GM21737 (cell line): ENCODE measurements around the gene SSB.
"Not testable (repeated sequence)": the region's sequence is repeated elsewhere in the genome, so short reads cannot be mapped to it uniquely, and the experiment has no call there.

Experiments used
- ATAC-seq: cut with Tn5 transposase; IDR thresholded peaks from one replicate; pipeline ENCODE4 v1.9.1; 2021; ENCODE audit warnings: mild to moderate bottlenecking, moderate library complexity; ENCODE audit not compliant: unreplicated experiment

The SSB gene

DNA sequence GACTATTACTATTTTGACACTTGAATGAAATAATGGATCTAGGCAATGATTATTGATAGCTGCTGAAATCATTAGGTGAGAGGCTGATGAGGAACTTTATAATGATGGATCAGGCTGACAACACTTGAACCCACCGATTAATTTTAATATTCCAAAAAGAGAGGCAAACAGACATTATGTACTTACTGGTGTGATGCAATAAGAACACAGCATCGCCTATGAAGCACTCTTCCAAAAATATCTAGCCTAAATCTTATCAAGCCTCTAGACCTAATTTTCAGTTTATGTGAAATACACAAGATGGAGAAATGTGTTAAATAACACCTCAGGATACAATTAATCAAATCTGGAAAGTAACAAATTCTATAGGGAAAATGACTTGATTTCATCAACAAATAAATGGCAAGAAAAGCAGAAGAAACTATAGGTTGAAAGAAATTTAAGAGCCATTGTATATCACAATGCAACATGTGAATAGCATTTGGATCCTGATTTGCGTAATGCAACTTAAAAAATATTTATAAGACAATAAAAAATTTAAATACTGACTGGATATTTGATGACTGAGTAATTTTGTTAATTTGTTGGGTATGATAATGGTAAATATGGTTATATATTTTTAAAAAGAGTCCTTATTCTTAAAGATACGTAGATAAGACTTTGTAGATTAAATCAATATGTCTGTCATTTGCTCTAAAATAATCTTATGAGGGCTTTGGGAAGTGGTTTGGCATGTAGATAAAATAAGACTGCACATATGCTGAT is 17.2 kb upstream of the SSB start:
- ATAC-seq, result no peak

- no peak for ATAC-seq
Measured at GRCh38 chr2:169782513-169782912, 16.2 kb upstream of the SSB start.

GRCh38 chr2:169790581-169790980 is 8.1 kb upstream of the SSB start:
- no peak for ATAC-seq

DNA sequence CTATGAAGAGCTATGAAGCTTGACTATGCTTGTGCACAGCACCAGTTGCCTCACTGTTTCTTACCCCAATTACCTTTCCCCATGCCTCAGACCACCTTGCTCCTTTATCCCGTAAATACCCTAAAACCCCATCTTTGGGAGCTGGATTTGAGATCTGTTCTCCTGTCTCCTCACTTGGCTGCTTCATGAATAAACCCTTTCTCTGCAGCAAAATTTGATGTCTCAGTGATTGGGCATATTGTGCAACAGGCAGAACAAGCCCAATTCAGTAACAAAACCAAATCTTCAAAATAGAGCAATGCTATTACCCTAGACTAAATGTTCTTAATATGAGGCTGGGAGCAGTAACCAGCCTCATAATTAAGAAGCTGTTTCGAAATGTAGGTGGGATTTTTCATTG is 3.5 kb upstream of the SSB start:
- no peak for ATAC-seq

DNA sequence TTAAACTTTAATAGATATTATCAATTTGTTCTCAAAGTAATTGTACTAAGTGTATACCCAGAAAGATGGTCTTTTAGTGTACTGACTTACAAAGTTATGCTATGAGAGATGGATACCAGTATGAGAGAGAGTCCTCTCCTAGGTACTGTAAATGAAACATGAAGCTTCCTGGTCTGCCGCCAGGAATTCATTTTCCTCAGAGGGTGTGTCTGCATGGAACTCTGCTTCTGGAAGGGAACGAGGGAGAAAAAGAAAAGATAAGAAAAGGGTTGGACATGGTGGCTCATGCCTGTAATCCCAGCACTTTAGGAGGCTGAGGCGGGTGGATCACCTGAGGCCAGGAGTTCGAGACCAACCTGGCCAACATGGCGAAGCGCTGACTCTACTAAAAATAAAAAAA is 2.2 kb upstream of the SSB start:
- ATAC-seq, result no peak

DNA sequence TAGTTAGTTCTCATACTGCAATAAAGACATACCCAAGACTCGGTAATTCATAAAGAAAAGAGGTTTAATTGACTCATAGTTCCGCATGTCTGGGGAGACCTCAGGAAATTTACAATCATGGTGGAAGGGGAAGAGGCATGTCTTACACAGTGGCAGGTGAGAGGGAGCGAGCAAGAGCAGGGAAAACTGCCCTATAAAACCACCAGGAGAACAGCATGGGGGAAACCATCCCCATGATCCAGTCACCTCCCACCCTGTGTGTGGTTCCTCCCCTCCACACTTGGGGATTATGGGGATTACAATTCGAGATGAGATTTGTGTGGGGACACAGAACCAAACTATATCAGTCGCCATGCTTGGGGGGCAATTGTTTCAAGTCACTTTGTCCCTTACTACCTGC is 1.1 kb upstream of the SSB start:
- ATAC-seq, result no peak

DNA sequence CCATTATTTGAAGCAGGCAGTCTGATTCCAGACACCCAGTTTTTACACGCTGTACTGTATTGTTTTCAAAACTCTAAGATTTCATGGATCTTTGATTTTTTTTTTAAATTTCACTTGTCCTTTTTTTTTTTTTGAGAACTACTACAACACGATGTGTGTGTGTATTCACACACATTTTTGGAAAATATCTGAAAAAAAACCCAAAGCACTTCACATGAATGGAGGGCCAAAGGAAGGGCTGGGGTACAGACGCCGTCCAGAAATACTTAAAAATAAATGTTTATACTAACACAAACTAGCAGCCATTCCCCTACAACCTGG is 314 bp upstream of the SSB start:
- ATAC-seq, result no peak

DNA sequence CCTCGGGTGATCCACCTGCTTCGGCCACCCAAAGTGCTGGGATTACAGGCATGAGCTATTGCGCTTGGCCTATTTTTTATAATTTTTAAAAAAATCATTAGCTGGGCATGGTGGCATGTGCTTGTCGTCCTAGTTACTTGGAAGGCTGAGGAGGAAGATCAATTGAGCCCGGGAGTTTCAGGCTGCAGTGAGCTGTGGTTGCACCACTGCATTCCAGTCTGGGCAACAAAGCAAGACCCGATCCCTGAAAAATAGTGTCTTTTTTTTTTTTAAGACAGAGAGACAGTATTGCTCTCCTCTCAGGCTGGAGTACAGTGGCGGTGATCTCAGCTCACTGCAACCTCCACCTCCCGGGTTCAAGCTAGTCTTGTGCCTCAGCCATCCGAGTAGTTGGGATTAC is 4.8 kb downstream of the SSB start:
- ATAC-seq, result no peak

- ATAC-seq, result no peak
Measured at GRCh38 chr2:169806586-169806985, 7.9 kb downstream of the SSB start.

DNA sequence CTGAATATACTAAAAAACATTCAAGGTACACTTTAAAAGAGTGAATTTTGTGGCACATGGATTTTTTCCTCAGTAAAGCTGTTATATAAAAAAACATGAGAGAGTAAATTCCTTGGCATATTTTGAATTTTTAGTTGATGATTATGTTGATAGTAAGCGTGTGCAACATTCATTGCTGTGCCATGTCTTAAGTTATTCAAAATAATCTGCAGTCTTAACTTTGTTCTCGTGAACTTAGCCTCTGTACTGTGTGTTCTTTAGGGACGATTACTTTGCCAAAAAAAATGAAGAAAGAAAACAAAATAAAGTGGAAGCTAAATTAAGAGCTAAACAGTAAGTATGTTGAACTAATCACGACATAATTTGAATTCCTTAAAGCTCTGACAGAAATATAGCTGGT is 9.6 kb downstream of the SSB start:
- no peak for ATAC-seq

GRCh38 chr2:169815849-169816248 is 17.2 kb downstream of the SSB start:
- ATAC-seq, result no peak

DNA sequence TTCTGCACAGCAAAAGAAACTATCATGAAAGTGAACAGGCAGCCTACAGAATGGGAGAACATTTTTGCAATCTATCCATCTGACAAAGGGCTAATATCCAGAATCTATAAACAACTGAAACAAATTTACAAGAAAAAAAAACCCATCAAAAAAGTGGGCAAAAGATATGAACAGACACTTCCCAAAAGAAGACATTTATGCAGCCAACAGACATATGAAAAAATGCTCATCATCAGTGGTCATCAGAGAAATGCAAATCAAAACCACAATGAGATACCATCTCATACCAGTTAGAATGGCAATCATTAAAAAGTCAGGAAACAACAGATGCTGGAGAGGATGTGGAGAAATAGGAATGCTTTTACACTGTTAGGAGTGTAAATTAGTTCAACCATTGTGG is 18.3 kb downstream of the SSB start:
- ATAC-seq, result not testable (repeated sequence)

DNA sequence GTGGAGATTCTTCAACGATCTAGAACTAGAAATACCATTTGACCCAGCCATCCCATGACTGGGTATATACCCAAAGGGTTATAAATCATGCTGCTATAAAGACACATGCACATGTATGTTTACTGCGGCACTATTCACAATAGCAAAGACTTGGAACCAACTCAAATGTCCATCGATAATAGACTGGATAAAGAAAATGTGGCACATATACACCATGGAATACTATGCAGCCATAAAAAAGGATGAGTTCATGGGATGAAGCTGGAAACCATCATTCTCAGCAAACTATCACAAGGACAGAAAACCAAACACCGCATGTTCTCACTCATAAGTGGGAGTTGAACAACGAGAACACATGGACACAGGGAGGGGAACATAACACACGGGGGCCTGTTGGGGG is 18.7 kb downstream of the SSB start:
- ATAC-seq, result not testable (repeated sequence)

DNA sequence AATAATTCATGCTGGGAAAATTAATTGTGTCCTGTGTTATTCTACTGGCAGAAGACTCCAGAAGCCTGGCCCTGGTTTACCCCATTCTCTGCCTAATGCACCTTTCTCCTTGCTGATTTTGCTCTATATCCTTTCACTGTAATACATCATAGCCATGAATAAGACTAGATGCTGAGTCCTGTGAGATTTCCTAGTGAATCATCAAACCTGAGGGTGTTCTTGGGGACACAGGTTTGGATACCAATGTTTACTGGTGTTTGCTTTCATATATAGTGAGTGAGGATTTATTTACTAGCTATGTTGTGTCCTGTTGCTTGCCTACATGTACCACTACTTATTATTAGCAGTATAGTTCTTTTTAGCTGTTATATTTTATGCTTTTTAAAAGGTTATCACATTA is 19.6 kb downstream of the SSB start:
- ATAC-seq, result no peak

GRCh38 chr2:169819106-169819505 is 20.4 kb downstream of the SSB start:
- no peak for ATAC-seq

DNA sequence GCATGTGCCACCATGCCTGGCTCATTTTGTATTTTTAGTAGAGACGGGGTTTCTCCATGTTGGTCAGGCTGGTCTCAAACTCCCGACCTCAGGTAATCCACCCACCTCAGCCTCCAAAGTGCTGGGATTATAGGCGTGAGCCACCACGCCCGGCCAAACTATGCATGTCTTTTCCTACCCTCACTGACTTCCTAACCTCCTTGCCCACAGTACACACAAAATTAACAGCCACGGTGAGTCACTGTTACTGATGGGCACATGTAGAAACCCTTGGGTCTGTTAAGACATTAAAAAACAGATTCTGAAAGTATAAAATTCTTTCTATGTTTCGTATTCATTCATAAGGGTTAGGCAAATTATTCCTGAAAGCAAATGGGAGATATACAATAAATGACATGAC is 21.4 kb downstream of the SSB start:
- not testable (repeated sequence) for ATAC-seq

DNA sequence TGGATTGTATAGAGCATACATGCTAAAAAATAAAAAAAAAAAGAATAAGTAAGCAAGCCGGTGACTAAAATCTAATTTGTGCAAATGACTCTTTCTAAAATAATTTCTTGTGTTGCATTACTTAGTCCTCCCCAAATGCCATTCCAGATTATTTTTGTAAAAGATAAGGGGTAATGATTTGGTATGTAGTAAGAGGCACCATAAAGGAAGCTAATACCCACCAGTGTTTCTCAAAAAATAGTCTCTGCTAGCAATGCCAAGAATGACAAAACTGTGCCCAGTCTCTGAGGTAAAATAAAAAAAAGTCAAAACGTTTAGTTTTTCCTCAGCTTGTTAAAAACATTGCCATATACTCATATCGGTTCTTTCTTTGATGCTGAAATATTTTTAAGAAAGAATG is 23.4 kb downstream of the SSB start:
- ATAC-seq, result no peak

DNA sequence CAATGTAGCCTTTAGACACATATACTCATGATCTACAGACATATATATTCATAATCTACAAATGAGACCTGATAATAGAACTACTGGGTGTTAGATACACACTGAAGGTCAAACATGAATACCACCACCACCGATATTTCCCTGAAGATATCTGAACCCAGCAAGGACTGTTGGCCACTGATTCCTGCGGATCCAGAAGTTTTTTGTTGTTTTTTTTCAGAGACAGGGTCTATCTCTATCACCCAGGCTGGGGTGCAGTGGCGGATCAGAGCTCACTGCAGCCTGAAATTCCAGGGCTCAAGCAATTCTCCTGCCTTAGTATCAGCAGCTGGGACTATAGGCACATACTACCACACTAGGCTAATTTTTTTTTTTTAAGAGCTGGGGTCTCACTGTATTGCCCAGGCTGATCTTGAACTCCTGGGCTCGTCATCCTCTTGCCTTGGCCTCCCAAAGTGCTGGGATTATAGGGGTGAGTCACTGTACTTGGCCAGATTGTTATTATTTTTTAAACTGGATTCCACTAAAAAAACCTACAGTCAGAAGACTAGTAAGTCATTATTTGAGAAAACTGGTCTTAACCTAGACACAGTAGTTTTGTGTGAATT is 24.2 kb downstream of the SSB start:
- no peak for ATAC-seq

DNA sequence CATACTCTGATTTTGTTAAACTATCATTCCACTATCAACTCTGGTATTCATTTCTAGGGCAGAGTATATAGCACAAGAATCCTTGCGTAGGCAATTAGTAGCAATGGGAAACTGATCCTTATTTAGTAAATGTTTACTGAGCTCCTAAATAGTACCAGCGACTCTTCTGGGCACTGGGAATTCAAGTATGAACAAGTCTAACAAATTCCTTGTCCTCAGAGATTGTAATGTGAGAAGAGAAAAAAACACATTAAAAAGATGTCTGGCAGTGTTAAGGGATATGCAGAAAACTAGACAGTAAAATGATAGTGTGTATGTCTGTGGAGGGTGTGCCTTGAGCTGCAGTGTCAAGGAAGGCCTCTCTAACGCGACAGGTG is 25.3 kb downstream of the SSB start:
- no peak for ATAC-seq

DNA sequence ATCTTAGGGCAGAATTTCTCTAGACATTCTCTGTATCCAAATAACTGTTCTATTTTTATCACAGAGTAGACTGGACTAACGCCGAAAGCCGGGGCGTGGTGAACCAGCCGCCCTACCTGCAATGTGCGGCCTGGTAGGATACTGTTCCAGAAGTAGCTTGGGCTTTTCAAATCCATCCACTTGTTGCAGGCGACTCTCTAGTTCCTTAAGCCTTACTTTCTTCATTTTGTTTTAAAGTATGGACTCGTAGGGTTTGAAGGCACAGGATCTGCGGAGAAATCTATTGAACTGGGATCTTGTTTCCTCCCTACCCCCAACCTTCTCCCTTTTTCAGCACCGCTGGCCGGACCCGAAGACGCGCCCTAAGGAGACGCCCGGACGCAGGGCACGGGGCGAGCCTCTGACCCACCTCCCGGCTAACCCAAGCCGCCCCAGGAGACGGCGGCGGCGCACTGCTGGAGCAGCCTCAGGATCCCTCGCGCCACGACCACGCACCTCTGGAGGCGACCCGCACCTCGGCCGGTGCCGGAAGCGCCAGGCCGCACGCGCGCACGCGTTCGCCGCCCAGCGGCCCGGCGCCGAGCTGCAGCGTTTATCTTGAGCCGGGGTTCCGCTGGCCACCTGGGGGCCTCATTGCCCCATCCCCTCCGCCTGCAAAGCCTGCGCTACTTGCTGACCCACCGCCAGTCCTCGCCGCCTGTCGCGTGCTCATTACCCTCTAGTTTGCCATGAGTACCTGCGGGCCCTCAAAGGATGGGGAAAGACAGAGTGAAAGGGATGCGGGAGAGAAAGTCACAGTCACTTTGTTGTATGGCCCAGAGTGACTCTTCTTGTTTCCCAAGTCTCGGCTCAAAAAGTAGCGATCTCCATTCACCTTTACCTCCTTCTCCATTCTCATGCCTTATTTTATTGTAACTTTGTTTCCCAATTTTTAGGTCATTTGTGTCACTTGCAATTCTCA is 26.0 kb downstream of the SSB start, which contains the start of gene METTL5:
METTL5 (minus strand) TSS at position 533 of the 961 bp plus-strand sequence; CDS start at position 225, 308 bp downstream.
- peak; percentile 53 for ATAC-seq

GRCh38 chr2:169827272-169828140 is 28.8 kb downstream of the SSB start, which contains the start of gene UBR3:
Gene UBR3 (plus strand): TSS chr2:169827454. CDS start chr2:169827508, 54 bp downstream.
- peak; percentile 90 for ATAC-seq
